Osteocyte (in vitro differentiated cells): Measurements from ENCODE around the gene VPS26B. TPM values are rescaled to one million over a fixed set of nuclear protein-coding genes. Genes with fewer than 3 reads are reported as not detected.
A peak's percentile ranks its signal among the peaks of the same experiment; 100 is the strongest.

Experiments used
- DNase-seq: peaks from one replicate; pipeline ENCODE4 v3.0.0; 2021; ENCODE audit warnings: mixed read lengths; ENCODE audit not compliant: unreplicated experiment; ENCODE audit errors: extremely low spot score
- H3K27ac Mint-ChIP-seq: one replicate; pipeline ENCODE4 v1.8.0; 2021; ENCODE audit warnings: mild to moderate bottlenecking, mixed read lengths; ENCODE audit not compliant: unreplicated experiment
- H3K27me3 Mint-ChIP-seq: one replicate; pipeline ENCODE4 v1.8.0; 2021; ENCODE audit warnings: mixed read lengths; ENCODE audit not compliant: unreplicated experiment
- H3K36me3 Mint-ChIP-seq: one replicate; pipeline ENCODE4 v1.8.0; 2021; ENCODE audit warnings: mixed read lengths; ENCODE audit not compliant: unreplicated experiment
- H3K4me1 Mint-ChIP-seq: one replicate; pipeline ENCODE4 v1.8.0; 2021; ENCODE audit warnings: mixed read lengths; ENCODE audit not compliant: unreplicated experiment
- H3K4me3 Mint-ChIP-seq: one replicate; pipeline ENCODE4 v1.8.0; 2021; ENCODE audit warnings: mild to moderate bottlenecking, moderate library complexity, mixed read lengths; ENCODE audit not compliant: unreplicated experiment
- H3K9me3 Mint-ChIP-seq: one replicate; pipeline ENCODE4 v1.8.0; 2021; ENCODE audit warnings: mixed read lengths; ENCODE audit not compliant: unreplicated experiment
- CTCF ChIP-seq: fragments of 200-600 bp; sonication (generic); IDR thresholded peaks from 2 replicates; pipeline ENCODE4 v1.5.0; 2021; ENCODE audit warnings: antibody characterized with exemption, mild to moderate bottlenecking, moderate library complexity
- total RNA-seq: library from RNA; stranded (reverse); gene quantifications from 2 replicates; pipeline ENCODE4 v1.2.1, GENCODE V29; 2021

The VPS26B gene
- total RNA-seq, 1 donor from 2014 or later = 54.3 TPM

GRCh38 chr11:134257101-134257500, 32.6 kb downstream of the VPS26B start:
- no peak for DNase-seq
- Mint-ChIP-seq H3K4me1 (peaks cover 14% of the 10 kb centered on the region), H3K27me3 (no peaks in the 10 kb centered on the region), H3K36me3 (peaks cover 17% of the 10 kb centered on the region), H3K4me3 (no peak overlapping the region), H3K27ac (no peak overlapping the region), H3K9me3 (no peaks in the 10 kb centered on the region)
- no peak for TF ChIP-seq CTCF

- Mint-ChIP-seq H3K27me3 (no peaks in the 10 kb centered on the region), H3K36me3 (peaks cover 19% of the 10 kb centered on the region), H3K4me1 (peaks cover 10% of the 10 kb centered on the region), H3K4me3 (no peak overlapping the region), H3K9me3 (no peaks in the 10 kb centered on the region), H3K27ac (no peak overlapping the region)
- no peak for DNase-seq
- no peak for TF ChIP-seq CTCF
Measured at GRCh38 chr11:134258577-134258976, 34.1 kb downstream of the VPS26B start.

GRCh38 chr11:134260503-134260902, 36.0 kb downstream of the VPS26B start:
- H3K9me3 Mint-ChIP-seq = no peaks in the 10 kb centered on the region
- no peak for TF ChIP-seq CTCF
- no peaks in the 10 kb centered on the region for H3K4me1 Mint-ChIP-seq
- H3K27me3 Mint-ChIP-seq = no peaks in the 10 kb centered on the region
- DNase-seq = no peak
- H3K27ac Mint-ChIP-seq = no peak overlapping the region
- peaks cover 25% of the 10 kb centered on the region for H3K36me3 Mint-ChIP-seq
- H3K4me3 Mint-ChIP-seq = no peak overlapping the region

- no peak for TF ChIP-seq CTCF
- Mint-ChIP-seq H3K9me3 (no peaks in the 10 kb centered on the region), H3K36me3 (peaks cover 25% of the 10 kb centered on the region), H3K4me3 (no peak overlapping the region), H3K27ac (no peak overlapping the region), H3K4me1 (no peaks in the 10 kb centered on the region), H3K27me3 (no peaks in the 10 kb centered on the region)
- DNase-seq = no peak
Measured at GRCh38 chr11:134260983-134261382, 36.5 kb downstream of the VPS26B start.

- Mint-ChIP-seq H3K4me1 (no peaks in the 10 kb centered on the region), H3K36me3 (peaks cover 24% of the 10 kb centered on the region), H3K27me3 (no peaks in the 10 kb centered on the region), H3K9me3 (no peaks in the 10 kb centered on the region), H3K4me3 (no peak overlapping the region), H3K27ac (no peak overlapping the region)
- peak; percentile 54 for TF ChIP-seq CTCF
- DNase-seq = no peak
Measured at GRCh38 chr11:134261626-134262488, 37.4 kb downstream of the VPS26B start.
